ENCODE measurements around the gene AQP5. TPM values are rescaled to one million over a fixed set of nuclear protein-coding genes. Genes with fewer than 3 reads are reported as not detected.

Gene AQP5
- total RNA-seq, 1 experiment from 2014 or later: not detected

GRCh38 chr12:49948866-49949845 is 12.5 kb upstream of the AQP5 start:
- Histone ChIP-seq H3K4me2 (ENCODE audit: low read length) (no peak overlapping the region), H3K4me3 (ENCODE audit: low read length) (no peak overlapping the region), H3K9me3 (ENCODE audit: low read length) (no peaks in the 10 kb centered on the region), H3K27me3 (ENCODE audit: low read length) (no peaks in the 10 kb centered on the region), H2AFZ (ENCODE audit: low read length) (no peak overlapping the region), H3K27ac (ENCODE audit: low read length) (no peak overlapping the region), H3K79me2 (ENCODE audit: low read length) (no peaks in the 10 kb centered on the region), H3K9ac (ENCODE audit: low read length) (no peak overlapping the region), H3K36me3 (ENCODE audit: low read depth, low read length) (no peaks in the 10 kb centered on the region), H4K20me1 (ENCODE audit: low read length) (no peaks in the 10 kb centered on the region), H3K4me1 (ENCODE audit: insufficient read depth, low read length) (peaks cover 8% of the 10 kb centered on the region), H3K9me2 (replicated peaks; ENCODE audit: low read length) (no peaks in the 10 kb centered on the region), H3F3A (ENCODE audit: low read length, unreplicated experiment) (no peaks in the 10 kb centered on the region)
- TF ChIP-seq EZH2 (IDR thresholded peaks at IDR 0.05; ENCODE audit: low read length, unreplicated experiment): no peak
- TF ChIP-seq EZH2phosphoT487 (IDR thresholded peaks at IDR 0.05; ENCODE audit: borderline replicate concordance, low read length): no peak
- TF ChIP-seq CTCF (conservative IDR thresholded peaks at IDR 0.05; ENCODE audit: low read depth, low read length): no peak
- intact Hi-C loops (cut with micrococcal nuclease): no loop called here
- ATAC-seq (no peak), DNase-seq (no peak)
- BruUV-seq (replicated peaks): no TSS peak
- ChIA-PET POLR2A (ENCODE audit: unreplicated experiment) (no interaction called here), CTCF (no interaction called here)

GRCh38 chr12:49949866-49950265 is 11.8 kb upstream of the AQP5 start:
- POLR2A ChIA-PET (ENCODE audit: unreplicated experiment): no interaction called here
- H3K9ac ChIP-seq (ENCODE audit: low read length): no peak overlapping the region
- H2AFZ ChIP-seq (ENCODE audit: low read length): no peak overlapping the region
- no peaks in the 10 kb centered on the region for H3K9me3 ChIP-seq (ENCODE audit: low read length)
- TF ChIP-seq EZH2 (IDR thresholded peaks at IDR 0.05; ENCODE audit: low read length, unreplicated experiment) (no peak), CTCF (conservative IDR thresholded peaks at IDR 0.05; ENCODE audit: low read depth, low read length) (no peak), EZH2phosphoT487 (IDR thresholded peaks at IDR 0.05; ENCODE audit: borderline replicate concordance, low read length) (no peak)
- intact Hi-C loops (cut with micrococcal nuclease): no loop called here
- CTCF ChIA-PET: no interaction called here
- H3K4me1 ChIP-seq (ENCODE audit: insufficient read depth, low read length): peaks cover 8% of the 10 kb centered on the region
- no peaks in the 10 kb centered on the region for H3K27me3 ChIP-seq (ENCODE audit: low read length)
- ATAC-seq (no peak), DNase-seq (no peak)
- H3K4me2 ChIP-seq (ENCODE audit: low read length): no peak overlapping the region
- H3K79me2 ChIP-seq (ENCODE audit: low read length): no peaks in the 10 kb centered on the region
- no TSS peak for BruUV-seq (replicated peaks)
- no peaks in the 10 kb centered on the region for H3F3A ChIP-seq (ENCODE audit: low read length, unreplicated experiment)
- H3K36me3 ChIP-seq (ENCODE audit: low read depth, low read length): no peaks in the 10 kb centered on the region
- H4K20me1 ChIP-seq (ENCODE audit: low read length): no peaks in the 10 kb centered on the region
- no peak overlapping the region for H3K4me3 ChIP-seq (ENCODE audit: low read length)
- no peak overlapping the region for H3K27ac ChIP-seq (ENCODE audit: low read length)
- no peaks in the 10 kb centered on the region for H3K9me2 ChIP-seq (replicated peaks; ENCODE audit: low read length)
